H9 (cell line): ENCODE data around the gene DDX6. TPM values are rescaled to one million over a fixed set of nuclear protein-coding genes. Genes with fewer than 3 reads are reported as not detected.

Source experiments
- DNase-seq: peaks from one replicate; pipeline ENCODE4 v3.0.0-alpha.2; 2017
- H2AFZ ChIP-seq: one replicate; pipeline ENCODE4 v1.6.1; 2013; ENCODE audit warnings: mild to moderate bottlenecking, low read length, control low read depth, moderate library complexity
- H2AK5ac ChIP-seq: 2 replicates; pipeline ENCODE4 v1.6.1; 2013; ENCODE audit warnings: low read length, control low read depth, mixed read lengths; ENCODE audit not compliant: insufficient read length
- H2BK120ac ChIP-seq: one replicate; pipeline ENCODE4 v1.6.1; 2013; ENCODE audit warnings: low read depth, mild to moderate bottlenecking, low read length, control low read depth, inconsistent platforms; ENCODE audit not compliant: poor library complexity, severe bottlenecking
- H2BK12ac ChIP-seq: 2 replicates; pipeline ENCODE4 v1.6.1; 2013; ENCODE audit warnings: low read length, control low read depth, mixed read lengths, low read depth; ENCODE audit not compliant: insufficient read length
- H2BK15ac ChIP-seq: 2 replicates; pipeline ENCODE4 v1.6.1; 2013; ENCODE audit warnings: low read depth, low read length, control low read depth
- H2BK20ac ChIP-seq: one replicate; pipeline ENCODE4 v1.6.1; 2013; ENCODE audit warnings: low read depth, mild to moderate bottlenecking, low read length, control low read depth, inconsistent platforms; ENCODE audit not compliant: poor library complexity, severe bottlenecking
- H2BK5ac ChIP-seq: 2 replicates; pipeline ENCODE4 v1.6.1; 2013; ENCODE audit warnings: low read length, control low read depth, mixed read lengths; ENCODE audit not compliant: insufficient read length
- H3K14ac ChIP-seq: 2 replicates; pipeline ENCODE4 v1.6.1; 2013; ENCODE audit warnings: low read length, control low read depth; ENCODE audit not compliant: insufficient read depth
- H3K18ac ChIP-seq: 2 replicates; pipeline ENCODE4 v1.6.1; 2013; ENCODE audit warnings: low read depth, mild to moderate bottlenecking, mixed read lengths, low read length, control low read depth; ENCODE audit not compliant: insufficient read length
- H3K23ac ChIP-seq: 2 replicates; pipeline ENCODE4 v1.6.1; 2013; ENCODE audit warnings: low read length, control low read depth, mixed read lengths, low read depth; ENCODE audit not compliant: insufficient read length
- H3K23me2 ChIP-seq: 2 replicates; pipeline ENCODE4 v1.6.1; 2013; ENCODE audit warnings: low read depth, mild to moderate bottlenecking, mixed read lengths, low read length, control low read depth; ENCODE audit not compliant: insufficient read length, poor library complexity, severe bottlenecking
- H3K27ac ChIP-seq: 2 replicates; pipeline ENCODE4 v1.5.1; 2013; ENCODE audit warnings: low read length, control low read depth, mixed read lengths, low read depth; ENCODE audit not compliant: insufficient read length
- H3K27me3 ChIP-seq: 2 replicates; pipeline ENCODE4 v1.6.1; 2013; ENCODE audit warnings: low read length, control low read depth, inconsistent platforms; ENCODE audit not compliant: insufficient read depth
- H3K4ac ChIP-seq: 2 replicates; pipeline ENCODE4 v1.6.1; 2013; ENCODE audit warnings: low read depth, mild to moderate bottlenecking, control low read depth, inconsistent platforms, low read length, moderate library complexity
- H3K4me1 ChIP-seq: 2 replicates; pipeline ENCODE4 v1.6.1; 2013; ENCODE audit warnings: low read length, control low read depth, inconsistent platforms; ENCODE audit not compliant: insufficient read depth
- H3K4me2 ChIP-seq: 2 replicates; pipeline ENCODE4 v1.6.1; 2013; ENCODE audit warnings: low read length, control low read depth, mixed read lengths; ENCODE audit not compliant: insufficient read length, insufficient read depth
- H3K56ac ChIP-seq: 2 replicates; pipeline ENCODE4 v1.6.1; 2013; ENCODE audit warnings: low read depth, mild to moderate bottlenecking, mixed read lengths, low read length, control low read depth; ENCODE audit not compliant: insufficient read length
- H3K79me1 ChIP-seq: 2 replicates; pipeline ENCODE4 v1.6.1; 2013; ENCODE audit warnings: low read depth, mild to moderate bottlenecking, moderate library complexity, low read length, control low read depth, inconsistent platforms; ENCODE audit not compliant: insufficient read depth, poor library complexity, severe bottlenecking
- H3K79me2 ChIP-seq: 2 replicates; pipeline ENCODE4 v1.6.1; 2013; ENCODE audit warnings: low read length, control low read depth, inconsistent platforms; ENCODE audit not compliant: insufficient read depth
- H3K9ac ChIP-seq: 2 replicates; pipeline ENCODE4 v1.6.1; 2013; ENCODE audit warnings: low read length, control low read depth, mixed read lengths; ENCODE audit not compliant: insufficient read length; ENCODE audit errors: extremely low read depth
- H3K9me3 ChIP-seq: one replicate; pipeline ENCODE4 v1.6.1; 2013; ENCODE audit warnings: low read depth, low read length, inconsistent platforms; ENCODE audit not compliant: control insufficient read depth
- H3T11ph ChIP-seq: one replicate; pipeline ENCODE4 v1.6.1; 2013; ENCODE audit warnings: mild to moderate bottlenecking, low read length, control low read depth, inconsistent platforms
- H4K20me1 ChIP-seq: one replicate; pipeline ENCODE4 v1.6.1; 2013; ENCODE audit not compliant: control insufficient read depth, insufficient read length, insufficient read depth
- H4K5ac ChIP-seq: 2 replicates; pipeline ENCODE4 v1.6.1; 2013; ENCODE audit warnings: low read depth, mild to moderate bottlenecking, mixed read lengths, low read length, control low read depth; ENCODE audit not compliant: insufficient read length
- H4K8ac ChIP-seq: replicated peaks from 2 replicates; pipeline ENCODE4 v1.6.1; 2013; ENCODE audit warnings: low read length, control low read depth, mixed read lengths, low read depth; ENCODE audit not compliant: insufficient read length
- H4K91ac ChIP-seq: 2 replicates; pipeline ENCODE4 v1.6.1; 2013; ENCODE audit warnings: low read depth, mild to moderate bottlenecking, moderate library complexity, mixed read lengths, low read length, control low read depth; ENCODE audit not compliant: insufficient read length
- H3K27ac Mint-ChIP-seq, 3 experiments: 2 replicates in 2 of 3; 3 replicates in 1 of 3; pipeline ENCODE4 v1.8.0; 2020 to 2021; ENCODE audit warnings: mixed read lengths in 3 of 3, mild to moderate bottlenecking in 1 of 3, moderate library complexity in 1 of 3
- H3K27me3 Mint-ChIP-seq: 2 replicates; pipeline ENCODE4 v1.8.0; 2021; ENCODE audit warnings: low read depth, mild to moderate bottlenecking, moderate library complexity, mixed read lengths
- H3K36me3 Mint-ChIP-seq, 3 experiments: 2 replicates in 2 of 3; 3 replicates in 1 of 3; pipeline ENCODE4 v1.8.0; 2020 to 2021; ENCODE audit warnings: low read depth in 3 of 3, mixed read lengths in 3 of 3; ENCODE audit not compliant: insufficient read depth in 1 of 3
- H3K4me1 Mint-ChIP-seq, 2 experiments: 2 replicates each; pipeline ENCODE4 v1.8.0; 2020; ENCODE audit warnings: mixed read lengths in 2 of 2
- H3K4me3 Mint-ChIP-seq, 2 experiments: 2 replicates in 1 of 2; 3 replicates in 1 of 2; pipeline ENCODE4 v1.8.0; 2020 to 2021; ENCODE audit warnings: mild to moderate bottlenecking in 2 of 2, mixed read lengths in 2 of 2, moderate library complexity in 1 of 2
- H3K9me3 Mint-ChIP-seq, 2 experiments: 2 replicates in 1 of 2; 3 replicates in 1 of 2; pipeline ENCODE4 v1.8.0; 2020; ENCODE audit warnings: mild to moderate bottlenecking in 2 of 2, mixed read lengths in 2 of 2, moderate library complexity in 1 of 2
- WGBS: extraction: QIAGEN DNeasy Blood & Tissue Kit; methylation state at CpG from one replicate; pipeline ENCODE4 v1.1.7; 2013; ENCODE audit warnings: missing lambda C conversion rate, low lambda C conversion rate, mixed read lengths; ENCODE audit not compliant: insufficient read length; ENCODE audit errors: extremely low coverage; 5-methylcytosine and 5-hydroxymethylcytosine counted together
- total RNA-seq: library from RNA; stranded (reverse); gene quantifications from 2 replicates; pipeline ENCODE4 v1.2.1, GENCODE V29; 2021
- TF ChIP-seq, protein P1 (sequence below): fragments of 200-600 bp; sonication (generic); conservative IDR thresholded peaks from 3 replicates; pipeline ENCODE4 v1.8.0; 2021; ENCODE audit warnings: antibody characterized with exemption, mild to moderate bottlenecking

Gene DDX6
- total RNA-seq, 1 experiment from 2014 or later: 221 TPM

DNA sequence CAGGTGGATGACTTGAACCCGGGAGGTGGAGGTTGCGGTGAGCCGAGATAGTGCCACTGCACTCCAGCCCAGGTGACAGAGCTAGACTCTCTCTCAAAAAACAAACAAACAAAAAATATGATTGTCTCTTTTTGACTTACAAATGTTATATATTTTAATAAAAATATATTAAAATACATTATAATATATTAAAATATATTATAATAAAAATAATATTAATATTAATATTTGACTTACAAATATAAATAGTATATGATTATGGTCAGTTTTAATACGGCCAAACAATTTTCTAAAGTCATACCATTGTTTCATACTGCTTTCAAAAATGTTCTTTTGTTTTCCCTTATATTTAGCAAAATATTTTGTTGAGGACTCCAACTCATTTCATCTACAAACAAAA, 27.2 kb upstream of the DDX6 start:
- Histone ChIP-seq H3K79me1 (no peaks in the 10 kb centered on the region), H4K91ac (no peak overlapping the region), H3T11ph (no peak overlapping the region), H2AFZ (no peak overlapping the region), H2AK5ac (no peak overlapping the region), H3K4ac (no peak overlapping the region), H3K23me2 (no peaks in the 10 kb centered on the region), H3K27ac (no peak overlapping the region), H2BK20ac (no peak overlapping the region), H3K56ac (no peak overlapping the region), H3K14ac (no peak overlapping the region), H2BK15ac (no peak overlapping the region), H3K27me3 (no peaks in the 10 kb centered on the region), H3K79me2 (no peaks in the 10 kb centered on the region), H4K8ac (no peak overlapping the region), H3K9me3 (no peaks in the 10 kb centered on the region), H3K18ac (no peak overlapping the region), H4K5ac (no peak overlapping the region), H2BK120ac (no peak overlapping the region), H2BK5ac (no peak overlapping the region), H3K4me2 (no peak overlapping the region), H3K9ac (no peak overlapping the region), H4K20me1 (no peaks in the 10 kb centered on the region), H3K23ac (no peak overlapping the region), H2BK12ac (no peak overlapping the region), H3K4me1 (no peaks in the 10 kb centered on the region)
- Mint-ChIP-seq H3K36me3 (no peaks in the 10 kb centered on the region), H3K4me3 (no peak overlapping the region), H3K4me1 (peaks cover 6 to 7% of the 10 kb centered on the region in 2 experiments), H3K27me3 (no peaks in the 10 kb centered on the region), H3K9me3 (no peaks in the 10 kb centered on the region), H3K27ac (no peak overlapping the region)
- WGBS: no CpG with 5 or more reads among the region's 4 CpGs
- TF ChIP-seq, protein P1, sequence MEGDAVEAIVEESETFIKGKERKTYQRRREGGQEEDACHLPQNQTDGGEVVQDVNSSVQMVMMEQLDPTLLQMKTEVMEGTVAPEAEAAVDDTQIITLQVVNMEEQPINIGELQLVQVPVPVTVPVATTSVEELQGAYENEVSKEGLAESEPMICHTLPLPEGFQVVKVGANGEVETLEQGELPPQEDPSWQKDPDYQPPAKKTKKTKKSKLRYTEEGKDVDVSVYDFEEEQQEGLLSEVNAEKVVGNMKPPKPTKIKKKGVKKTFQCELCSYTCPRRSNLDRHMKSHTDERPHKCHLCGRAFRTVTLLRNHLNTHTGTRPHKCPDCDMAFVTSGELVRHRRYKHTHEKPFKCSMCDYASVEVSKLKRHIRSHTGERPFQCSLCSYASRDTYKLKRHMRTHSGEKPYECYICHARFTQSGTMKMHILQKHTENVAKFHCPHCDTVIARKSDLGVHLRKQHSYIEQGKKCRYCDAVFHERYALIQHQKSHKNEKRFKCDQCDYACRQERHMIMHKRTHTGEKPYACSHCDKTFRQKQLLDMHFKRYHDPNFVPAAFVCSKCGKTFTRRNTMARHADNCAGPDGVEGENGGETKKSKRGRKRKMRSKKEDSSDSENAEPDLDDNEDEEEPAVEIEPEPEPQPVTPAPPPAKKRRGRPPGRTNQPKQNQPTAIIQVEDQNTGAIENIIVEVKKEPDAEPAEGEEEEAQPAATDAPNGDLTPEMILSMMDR: no peak
- no peak for DNase-seq
